ENCODE measurements around the gene ITGAE. TPM values are rescaled to one million over a fixed set of nuclear protein-coding genes. Genes with fewer than 3 reads are reported as not detected.

The ITGAE gene
- total RNA-seq, 1 donor from 2014 or later, result 47.5 TPM

GRCh38 chr17:3689262-3690093, 111.5 kb downstream of the ITGAE start:
- peaks cover 14% of the 10 kb centered on the region for H3K27me3 Mint-ChIP-seq (ENCODE audit: insufficient read depth, low read depth)
- Histone ChIP-seq H3K9ac (no peak overlapping the region), H2AFZ (replicated peaks) (no peak overlapping the region), H3K4me3 (no peak overlapping the region), H3K36me3 (no peaks in the 10 kb centered on the region), H4K20me1 (ENCODE audit: low read depth) (peaks cover 1% of the 10 kb centered on the region), H3K9me3 (ENCODE audit: low read depth) (no peaks in the 10 kb centered on the region), H3F3A (ENCODE audit: low read depth) (peaks cover 6% of the 10 kb centered on the region), H3K4me1 (peaks cover 8% of the 10 kb centered on the region), H3K27me3 (peaks cover 9% of the 10 kb centered on the region), H3K79me2 (ENCODE audit: low read depth) (no peaks in the 10 kb centered on the region), H3K4me2 (no peak overlapping the region), H3K27ac (no peak overlapping the region)
- peak overlapping the region; percentile 79 for H3K27ac Mint-ChIP-seq
- H3K4me1 Mint-ChIP-seq, result peaks cover 8% of the 10 kb centered on the region
- no peak for DNase-seq (ENCODE audit: low spot score)
- peak overlapping the region; percentile 66 for H3K4me3 Mint-ChIP-seq
- H3K9me3 Mint-ChIP-seq, result no peaks in the 10 kb centered on the region
- TF ChIP-seq EZH2 (IDR thresholded peaks at IDR 0.05) (no peak), EZH2phosphoT487 (IDR thresholded peaks at IDR 0.05) (no peak), CTCF (IDR thresholded peaks at IDR 0.05) (no peak)
- H3K36me3 Mint-ChIP-seq, result no peaks in the 10 kb centered on the region

GRCh38 chr17:3688852-3689261, 112.1 kb downstream of the ITGAE start:
- Histone ChIP-seq H2AFZ (replicated peaks) (no peak overlapping the region), H3K36me3 (no peaks in the 10 kb centered on the region), H3K9ac (no peak overlapping the region), H3F3A (ENCODE audit: low read depth) (peaks cover 6% of the 10 kb centered on the region), H3K27ac (no peak overlapping the region), H3K9me3 (ENCODE audit: low read depth) (no peaks in the 10 kb centered on the region), H3K27me3 (peaks cover 2% of the 10 kb centered on the region), H3K4me3 (no peak overlapping the region), H4K20me1 (ENCODE audit: low read depth) (no peaks in the 10 kb centered on the region), H3K4me2 (no peak overlapping the region), H3K79me2 (ENCODE audit: low read depth) (no peaks in the 10 kb centered on the region), H3K4me1 (peaks cover 8% of the 10 kb centered on the region)
- Mint-ChIP-seq H3K27me3 (ENCODE audit: insufficient read depth, low read depth) (peaks cover 13% of the 10 kb centered on the region), H3K36me3 (no peaks in the 10 kb centered on the region), H3K4me1 (peaks cover 7% of the 10 kb centered on the region), H3K9me3 (no peaks in the 10 kb centered on the region), H3K27ac (no peak overlapping the region), H3K4me3 (no peak overlapping the region)
- TF ChIP-seq CTCF (IDR thresholded peaks at IDR 0.05) (no peak), EZH2 (IDR thresholded peaks at IDR 0.05) (no peak), EZH2phosphoT487 (IDR thresholded peaks at IDR 0.05) (no peak)
- peak; percentile 54 for DNase-seq (ENCODE audit: low spot score)

GRCh38 chr17:3688027-3688553, 112.9 kb downstream of the ITGAE start:
- Histone ChIP-seq H2AFZ (replicated peaks) (peak overlapping the region; percentile 87), H4K20me1 (ENCODE audit: low read depth) (no peaks in the 10 kb centered on the region), H3K79me2 (ENCODE audit: low read depth) (no peaks in the 10 kb centered on the region), H3K4me1 (peaks cover 8% of the 10 kb centered on the region), H3K9ac (no peak overlapping the region), H3K4me3 (no peak overlapping the region), H3K36me3 (no peaks in the 10 kb centered on the region), H3K27ac (no peak overlapping the region), H3K9me3 (ENCODE audit: low read depth) (no peaks in the 10 kb centered on the region), H3K27me3 (no peaks in the 10 kb centered on the region), H3F3A (ENCODE audit: low read depth) (peaks cover 6% of the 10 kb centered on the region), H3K4me2 (peak overlapping the region; percentile 8)
- TF ChIP-seq EZH2phosphoT487 (IDR thresholded peaks at IDR 0.05) (no peak), CTCF (IDR thresholded peaks at IDR 0.05) (no peak), EZH2 (IDR thresholded peaks at IDR 0.05) (no peak)
- no peaks in the 10 kb centered on the region for H3K36me3 Mint-ChIP-seq
- DNase-seq (ENCODE audit: low spot score), result peak; percentile 47
- H3K27me3 Mint-ChIP-seq (ENCODE audit: insufficient read depth, low read depth), result peaks cover 13% of the 10 kb centered on the region
- H3K4me3 Mint-ChIP-seq, result no peak overlapping the region
- H3K9me3 Mint-ChIP-seq, result no peaks in the 10 kb centered on the region
- H3K4me1 Mint-ChIP-seq, result peaks cover 7% of the 10 kb centered on the region
- H3K27ac Mint-ChIP-seq, result peak overlapping the region; percentile 79
